SK-N-DZ (cell line): ENCODE data around the gene LHB.
"Not testable (repeated sequence)": the region's sequence is repeated elsewhere in the genome, so short reads cannot be mapped to it uniquely, and the experiment has no call there.

Source experiments
- DNase-seq: peaks from one replicate; pipeline ENCODE4 v3.0.0-alpha.2; 2015; ENCODE audit warnings: low spot score

The LHB gene

GRCh38 chr19:49038557-49039276, 21.8 kb upstream of the LHB start:
- DNase-seq: not testable (repeated sequence)

- not testable (repeated sequence) for DNase-seq
Observed at GRCh38 chr19:49038111-49038510, 21.2 kb upstream of the LHB start.

DNA sequence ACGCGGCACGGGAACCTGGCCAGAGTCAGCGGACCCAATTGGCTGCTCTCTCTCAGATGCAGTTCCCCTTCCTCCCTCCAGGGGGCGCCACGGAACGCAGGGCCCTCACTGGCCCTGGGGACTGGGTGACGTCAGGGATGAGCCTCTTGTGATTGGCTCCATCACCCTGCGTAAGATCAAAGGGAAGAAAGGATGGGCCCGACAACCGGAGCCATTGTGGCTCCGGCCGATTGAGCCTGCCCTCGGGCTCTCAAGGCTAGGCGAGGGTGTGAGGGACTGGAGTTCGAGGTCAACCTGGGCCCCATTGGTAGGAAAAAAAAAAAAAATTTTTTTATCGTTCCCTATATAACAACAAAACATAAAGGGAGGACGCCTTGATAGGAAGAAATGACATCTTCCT, 19.9 kb upstream of the LHB start, which contains the start of gene CGB1:
TSS of gene CGB1 (minus strand) at position 81 of the 400 bp plus-strand sequence. CDS start 184 bp downstream, outside the sequence.
- DNase-seq: peak; percentile 62

GRCh38 chr19:49031642-49032301, 14.9 kb upstream of the LHB start, which contains the start of gene CGB2:
CGB2 (plus strand) TSS chr19:49031890; CDS start chr19:49032096, 206 bp downstream.
- peak; percentile 48 for DNase-seq

DNA sequence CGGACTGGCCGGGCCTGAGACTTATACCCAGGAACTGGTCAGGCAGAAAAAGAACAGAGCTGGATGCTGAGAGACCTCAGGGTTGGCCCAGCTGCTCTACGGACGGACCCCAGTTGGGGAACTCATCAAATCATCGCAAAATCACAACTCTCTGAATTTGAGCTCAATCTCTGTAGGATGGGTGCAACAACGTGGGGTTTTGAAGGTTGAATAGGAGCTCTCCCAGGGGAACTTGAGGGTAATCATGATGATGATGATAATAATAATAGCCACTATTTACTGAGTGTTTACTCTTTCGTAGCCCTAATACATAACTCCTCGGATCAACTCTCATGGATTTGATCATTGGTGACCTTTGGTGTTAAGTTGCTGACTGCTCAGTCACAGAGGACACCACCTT, 13.4 kb upstream of the LHB start:
- DNase-seq: not testable (repeated sequence)

- DNase-seq: not testable (repeated sequence)
Observed at GRCh38 chr19:49029749-49030148, 12.9 kb upstream of the LHB start.

GRCh38 chr19:49028686-49029085, 11.8 kb upstream of the LHB start:
- not testable (repeated sequence) for DNase-seq

GRCh38 chr19:49025599-49025998, 8.7 kb upstream of the LHB start:
- DNase-seq: not testable (repeated sequence)

DNA sequence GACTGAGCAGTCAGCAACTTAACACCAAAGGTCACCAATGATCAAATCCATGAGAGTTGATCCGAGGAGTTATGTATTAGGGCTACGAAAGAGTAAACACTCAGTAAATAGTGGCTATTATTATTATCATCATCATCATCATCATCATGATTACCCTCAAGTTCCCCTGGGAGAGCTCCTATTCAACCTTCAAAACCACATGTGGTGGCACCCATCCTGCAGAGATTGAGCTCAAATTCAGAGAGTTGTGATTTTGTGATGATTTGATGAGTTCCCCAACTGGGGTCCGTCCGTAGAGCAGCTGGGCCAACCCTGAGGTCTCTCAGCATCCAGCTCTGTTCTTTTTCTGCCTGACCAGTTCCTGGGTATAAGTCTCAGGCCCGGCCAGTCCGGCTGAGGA, 8.2 kb upstream of the LHB start:
- not testable (repeated sequence) for DNase-seq

DNA sequence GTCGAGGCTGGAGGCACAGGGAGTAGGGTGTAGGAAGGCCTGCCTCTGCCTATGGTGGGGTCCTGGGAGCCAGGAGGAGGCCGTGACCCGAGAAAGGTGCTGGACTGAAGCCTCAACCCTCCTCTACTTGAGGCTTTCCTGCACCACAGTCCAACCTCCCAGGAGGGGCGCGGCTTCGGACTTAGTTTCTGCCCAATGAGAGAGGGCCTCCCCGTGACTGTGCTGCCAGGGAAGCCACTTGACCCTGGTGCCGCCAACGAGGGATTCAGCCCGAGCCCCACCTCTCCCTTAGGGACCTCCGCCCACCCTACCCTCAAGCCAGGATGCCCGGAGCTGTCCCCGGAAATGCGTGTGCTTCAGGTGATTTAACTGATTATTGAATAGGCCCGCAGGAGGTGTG, 7.3 kb upstream of the LHB start, which contains the start of gene CGB3:
TSS of gene CGB3 (minus strand) at position 101 of the 400 bp plus-strand sequence. CDS start 362 bp downstream, outside the sequence.
- DNase-seq: not testable (repeated sequence)

DNA sequence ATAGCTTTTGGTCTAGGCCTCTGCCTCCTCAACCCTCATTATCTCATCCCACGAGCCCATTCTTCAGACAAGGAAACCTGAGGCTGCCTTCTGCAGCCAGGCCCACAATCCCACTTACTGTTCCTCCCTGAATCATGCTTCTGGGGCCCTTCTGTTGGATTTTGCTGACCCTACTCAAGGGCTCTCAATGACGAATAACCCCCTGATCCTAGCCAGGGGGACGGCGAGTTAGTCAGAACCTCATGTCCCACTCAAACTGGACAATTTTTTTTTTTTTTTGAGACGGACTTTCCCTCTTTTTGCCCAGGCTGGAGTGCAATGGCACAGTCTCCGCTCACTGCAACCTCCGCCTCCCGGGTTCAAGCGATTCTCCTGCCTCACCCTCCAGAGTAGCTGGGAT, 5.2 kb upstream of the LHB start:
- DNase-seq: no peak

GRCh38 chr19:49020931-49021895, 4.3 kb upstream of the LHB start:
- no peak for DNase-seq

DNA sequence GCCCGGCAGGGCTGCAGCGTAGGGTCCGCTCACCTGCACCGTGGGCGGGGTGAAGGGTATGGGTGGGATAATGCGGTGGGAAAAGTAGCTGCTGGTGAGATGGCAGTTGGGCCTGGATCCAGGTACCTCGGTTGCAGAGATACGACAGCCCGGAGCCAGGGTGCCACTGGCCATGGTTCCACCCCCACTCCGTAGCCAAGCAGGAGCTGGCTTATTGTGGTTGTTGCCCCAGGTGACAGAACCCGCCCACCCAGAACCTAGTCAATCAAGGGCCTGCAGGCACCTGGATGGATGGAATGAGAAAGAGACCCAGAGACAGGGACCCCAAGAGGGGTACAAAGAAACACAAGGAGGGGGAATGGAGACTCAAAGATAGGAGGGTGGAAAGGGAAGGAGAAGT, 3.5 kb upstream of the LHB start:
- DNase-seq: no peak

- DNase-seq: peak; percentile 38
Observed at GRCh38 chr19:49019242-49019932, 2.5 kb upstream of the LHB start.

GRCh38 chr19:49018388-49019241, 1.7 kb upstream of the LHB start:
- DNase-seq: not testable (repeated sequence)

DNA sequence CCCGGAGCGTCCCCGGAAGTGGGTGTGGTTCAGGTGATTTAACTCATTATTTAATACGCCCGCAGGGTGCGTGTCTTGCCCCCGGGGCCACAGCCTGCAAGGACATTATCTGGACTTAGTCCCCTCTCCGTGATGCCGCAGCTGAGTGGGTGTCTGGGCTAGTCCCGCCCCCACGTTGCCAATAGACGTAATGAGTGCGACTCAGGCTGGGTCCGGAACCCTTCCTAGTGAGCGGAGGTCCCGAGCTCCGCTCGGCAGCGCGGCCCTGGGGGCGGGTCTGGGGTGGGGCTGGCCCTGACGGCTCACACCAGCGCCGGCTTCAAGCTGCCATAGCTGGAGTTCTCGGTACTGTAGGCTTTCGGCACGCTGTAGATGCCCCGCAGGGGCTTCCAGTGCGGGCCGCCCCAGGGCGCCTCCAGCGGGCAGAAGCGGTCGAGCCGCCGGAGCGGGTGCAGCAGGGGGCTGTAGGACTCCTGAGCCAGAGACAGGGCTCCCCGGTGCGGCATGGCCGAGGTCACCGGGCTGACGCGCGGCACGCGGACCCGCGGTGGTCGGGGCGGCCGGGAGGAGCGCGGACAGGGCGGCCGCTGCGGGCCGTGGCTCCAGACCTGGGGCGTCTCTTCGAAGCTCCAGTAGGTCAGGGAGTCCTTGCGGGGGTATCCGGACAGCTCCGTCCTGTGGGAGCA, 918 bp upstream of the LHB start:
- DNase-seq: peak; percentile 37

- no peak for DNase-seq
Observed at GRCh38 chr19:49016067-49016839, 638 bp downstream of the LHB start.

- no peak for DNase-seq
Observed at GRCh38 chr19:49014870-49015255, 2.0 kb downstream of the LHB start.
